GM12801 (cell line): ENCODE measurements around the gene OASL.

ENCODE experiments used
- TF ChIP-seq, protein P1 (sequence below): IDR thresholded peaks from one replicate; pipeline ENCODE4 v1.5.1; 2011; ENCODE audit warnings: control low read depth; ENCODE audit not compliant: insufficient read length; ENCODE audit errors: extremely low read depth

The OASL gene

DNA sequence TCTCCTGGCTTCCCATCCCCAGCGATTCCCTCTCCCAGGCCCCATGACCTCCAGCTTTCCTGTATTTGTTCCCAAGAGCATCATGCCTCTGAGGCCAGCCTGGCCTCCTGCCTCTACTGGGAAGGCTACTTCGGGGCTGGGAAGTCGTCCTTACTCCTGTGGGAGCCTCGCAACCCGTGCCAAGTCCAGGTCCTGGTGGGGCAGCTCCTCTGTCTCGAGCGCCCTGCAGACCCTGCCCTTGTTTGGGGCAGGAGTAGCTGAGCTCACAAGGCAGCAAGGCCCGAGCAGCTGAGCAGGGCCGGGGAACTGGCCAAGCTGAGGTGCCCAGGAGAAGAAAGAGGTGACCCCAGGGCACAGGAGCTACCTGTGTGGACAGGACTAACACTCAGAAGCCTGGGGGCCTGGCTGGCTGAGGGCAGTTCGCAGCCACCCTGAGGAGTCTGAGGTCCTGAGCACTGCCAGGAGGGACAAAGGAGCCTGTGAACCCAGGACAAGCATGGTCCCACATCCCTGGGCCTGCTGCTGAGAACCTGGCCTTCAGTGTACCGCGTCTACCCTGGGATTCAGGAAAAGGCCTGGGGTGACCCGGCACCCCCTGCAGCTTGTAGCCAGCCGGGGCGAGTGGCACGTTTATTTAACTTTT is 37.1 kb downstream of the OASL start:
- TF ChIP-seq, protein P1, sequence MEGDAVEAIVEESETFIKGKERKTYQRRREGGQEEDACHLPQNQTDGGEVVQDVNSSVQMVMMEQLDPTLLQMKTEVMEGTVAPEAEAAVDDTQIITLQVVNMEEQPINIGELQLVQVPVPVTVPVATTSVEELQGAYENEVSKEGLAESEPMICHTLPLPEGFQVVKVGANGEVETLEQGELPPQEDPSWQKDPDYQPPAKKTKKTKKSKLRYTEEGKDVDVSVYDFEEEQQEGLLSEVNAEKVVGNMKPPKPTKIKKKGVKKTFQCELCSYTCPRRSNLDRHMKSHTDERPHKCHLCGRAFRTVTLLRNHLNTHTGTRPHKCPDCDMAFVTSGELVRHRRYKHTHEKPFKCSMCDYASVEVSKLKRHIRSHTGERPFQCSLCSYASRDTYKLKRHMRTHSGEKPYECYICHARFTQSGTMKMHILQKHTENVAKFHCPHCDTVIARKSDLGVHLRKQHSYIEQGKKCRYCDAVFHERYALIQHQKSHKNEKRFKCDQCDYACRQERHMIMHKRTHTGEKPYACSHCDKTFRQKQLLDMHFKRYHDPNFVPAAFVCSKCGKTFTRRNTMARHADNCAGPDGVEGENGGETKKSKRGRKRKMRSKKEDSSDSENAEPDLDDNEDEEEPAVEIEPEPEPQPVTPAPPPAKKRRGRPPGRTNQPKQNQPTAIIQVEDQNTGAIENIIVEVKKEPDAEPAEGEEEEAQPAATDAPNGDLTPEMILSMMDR = no peak

DNA sequence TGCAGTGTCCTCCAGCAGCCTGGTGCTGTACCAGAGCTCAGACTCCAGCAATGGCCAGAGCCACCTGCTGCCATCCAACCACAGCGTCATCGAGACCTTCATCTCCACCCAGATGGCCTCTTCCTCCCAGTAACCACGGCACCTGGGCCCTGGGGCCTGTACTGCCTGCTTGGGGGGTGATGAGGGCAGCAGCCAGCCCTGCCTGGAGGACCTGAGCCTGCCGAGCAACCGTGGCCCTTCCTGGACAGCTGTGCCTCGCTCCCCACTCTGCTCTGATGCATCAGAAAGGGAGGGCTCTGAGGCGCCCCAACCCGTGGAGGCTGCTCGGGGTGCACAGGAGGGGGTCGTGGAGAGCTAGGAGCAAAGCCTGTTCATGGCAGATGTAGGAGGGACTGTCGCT is 38.0 kb downstream of the OASL start:
- TF ChIP-seq, protein P1 = no peak

DNA sequence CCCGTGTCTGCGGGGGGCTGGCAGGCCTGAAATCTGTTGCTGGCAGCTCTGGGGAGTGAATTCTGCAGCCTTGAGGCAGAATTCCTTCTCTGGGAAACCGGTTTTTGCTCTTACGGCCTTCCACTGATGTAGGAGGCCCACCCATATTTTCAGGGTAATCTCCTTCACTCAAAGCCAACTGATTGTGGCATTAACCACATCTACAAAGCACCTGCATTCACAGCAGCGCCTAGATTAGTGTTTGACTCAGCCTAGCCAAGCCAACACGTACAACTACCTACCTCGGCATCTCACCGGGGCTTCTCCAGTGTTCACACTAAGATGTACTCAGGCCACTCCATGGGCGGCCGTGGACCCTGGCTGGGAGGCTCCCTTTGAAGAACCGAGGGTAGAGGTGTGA is 38.5 kb downstream of the OASL start:
- TF ChIP-seq, protein P1 = no peak

DNA sequence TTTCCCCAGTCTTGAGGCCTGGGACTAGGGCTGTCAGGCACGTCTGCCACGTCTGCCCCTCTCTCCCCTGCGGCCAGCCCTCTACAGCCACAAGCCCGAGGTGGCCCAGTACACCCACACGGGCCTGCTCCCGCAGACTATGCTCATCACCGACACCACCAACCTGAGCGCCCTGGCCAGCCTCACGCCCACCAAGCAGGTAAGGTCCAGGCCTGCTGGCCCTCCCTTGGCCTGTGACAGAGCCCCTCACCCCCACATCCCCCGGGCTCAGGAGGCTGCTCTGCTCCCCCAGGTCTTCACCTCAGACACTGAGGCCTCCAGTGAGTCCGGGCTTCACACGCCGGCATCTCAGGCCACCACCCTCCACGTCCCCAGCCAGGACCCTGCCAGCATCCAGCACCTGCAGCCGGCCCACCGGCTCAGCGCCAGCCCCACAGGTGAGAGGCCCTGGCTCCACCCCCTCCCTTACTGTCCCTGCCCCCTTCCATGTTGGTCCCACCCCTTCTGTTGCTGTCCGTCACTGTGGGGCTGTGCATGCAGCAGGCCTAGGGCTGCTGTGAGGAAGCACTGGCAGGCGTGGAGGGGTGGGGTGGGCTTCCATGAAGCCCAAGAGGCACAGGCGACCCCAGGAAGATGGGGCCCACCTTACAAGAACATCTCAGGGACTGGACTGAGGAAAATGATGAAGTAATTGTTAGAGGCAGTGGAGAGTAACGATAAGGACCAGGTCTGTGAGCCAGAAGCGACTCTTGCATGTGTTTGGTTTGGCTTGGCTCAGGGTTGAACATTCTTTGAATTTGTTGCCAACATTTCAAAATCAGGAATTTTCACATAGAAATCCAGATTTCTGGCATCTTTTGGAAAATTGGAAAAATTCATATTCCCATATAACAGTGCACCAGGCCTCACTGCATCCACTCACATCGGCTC is 39.6 kb downstream of the OASL start:
- TF ChIP-seq, protein P1 = no peak

DNA sequence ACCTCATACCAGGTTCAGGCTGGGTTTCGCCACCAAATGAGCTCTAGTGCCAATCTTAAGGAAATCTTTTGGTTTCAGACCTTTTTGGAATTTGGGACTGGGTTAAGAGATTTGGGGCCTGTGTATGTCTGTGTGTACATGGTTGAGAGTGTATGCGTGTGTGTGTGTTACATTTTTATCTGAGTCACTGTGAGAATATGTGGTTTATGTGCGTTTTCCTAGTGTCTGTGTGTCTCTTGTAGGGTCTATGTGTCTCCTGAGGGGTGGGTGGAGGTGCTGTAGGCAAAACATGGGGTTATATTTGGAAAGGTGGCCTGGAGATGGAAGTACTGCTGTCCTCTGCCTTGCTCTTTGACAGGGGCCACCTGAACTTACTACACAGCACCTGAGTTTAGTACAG is 40.6 kb downstream of the OASL start:
- TF ChIP-seq, protein P1 = no peak

DNA sequence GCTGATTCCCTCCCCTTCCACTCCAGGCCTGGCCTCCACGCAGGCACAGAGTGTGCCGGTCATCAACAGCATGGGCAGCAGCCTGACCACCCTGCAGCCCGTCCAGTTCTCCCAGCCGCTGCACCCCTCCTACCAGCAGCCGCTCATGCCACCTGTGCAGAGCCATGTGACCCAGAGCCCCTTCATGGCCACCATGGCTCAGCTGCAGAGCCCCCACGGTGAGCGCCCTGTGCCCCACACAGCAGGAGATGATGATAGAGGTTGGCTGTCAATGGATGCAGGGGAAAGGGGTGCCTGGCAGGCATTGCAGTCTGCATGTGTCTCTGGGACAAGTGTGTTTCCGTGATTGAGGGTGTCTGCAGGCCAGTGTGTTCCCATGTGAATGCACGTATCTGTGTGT is 41.6 kb downstream of the OASL start:
- TF ChIP-seq, protein P1 = no peak

DNA sequence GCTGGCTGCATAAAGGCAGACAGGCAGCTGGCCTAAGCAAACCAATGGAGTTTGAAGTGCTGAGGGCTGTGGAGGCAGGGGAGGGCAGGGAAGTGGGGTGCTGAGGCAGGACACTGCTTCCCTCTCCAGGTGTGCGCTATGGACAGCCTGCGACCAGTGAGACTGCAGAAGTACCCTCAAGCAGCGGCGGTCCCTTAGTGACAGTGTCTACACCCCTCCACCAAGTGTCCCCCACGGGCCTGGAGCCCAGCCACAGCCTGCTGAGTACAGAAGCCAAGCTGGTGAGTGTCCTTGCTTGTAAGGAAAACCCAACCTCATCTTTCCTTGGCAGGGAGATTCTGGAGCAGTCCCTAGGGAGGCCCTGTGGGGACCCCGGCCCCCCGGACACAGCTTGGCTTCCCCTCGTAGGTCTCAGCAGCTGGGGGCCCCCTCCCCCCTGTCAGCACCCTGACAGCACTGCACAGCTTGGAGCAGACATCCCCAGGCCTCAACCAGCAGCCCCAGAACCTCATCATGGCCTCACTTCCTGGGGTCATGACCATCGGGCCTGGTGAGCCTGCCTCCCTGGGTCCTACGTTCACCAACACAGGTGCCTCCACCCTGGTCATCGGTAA is 42.8 kb downstream of the OASL start:
- TF ChIP-seq, protein P1 = no peak
